Measurements from ENCODE around the gene GJE1.

The GJE1 gene

DNA sequence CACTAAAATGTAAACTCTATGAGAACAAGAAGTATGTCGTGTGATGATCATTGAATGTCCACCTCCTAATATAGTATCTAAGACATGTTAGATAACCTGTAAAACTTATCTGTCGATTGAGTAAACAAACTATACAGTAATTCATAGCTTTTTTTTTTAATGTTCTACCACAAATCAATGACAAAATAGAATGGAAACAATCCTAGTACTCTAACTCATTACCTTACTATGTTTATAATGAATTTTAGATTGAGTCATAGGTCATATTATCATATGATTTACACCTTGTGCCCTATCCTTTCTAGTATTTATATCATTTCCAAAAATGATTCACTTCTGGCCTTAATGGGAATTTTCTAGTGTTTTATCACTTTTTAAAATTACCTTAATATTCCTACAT, 20.5 kb downstream of the GJE1 start:
- H3K36me3 ChIP-seq (ENCODE audit: control insufficient read depth, low read length) = peaks cover 15% of the 10 kb centered on the region
- peaks cover 28% of the 10 kb centered on the region for H3K4me1 ChIP-seq (ENCODE audit: control insufficient read depth, low read length)
- no peaks in the 10 kb centered on the region for H3K9me3 ChIP-seq (ENCODE audit: control insufficient read depth, insufficient read depth, low read length)
- no peak for TF ChIP-seq EZH2phosphoT487 (IDR thresholded peaks at IDR 0.05; ENCODE audit: borderline replicate concordance, low read length)
- TF ChIP-seq, protein P1, sequence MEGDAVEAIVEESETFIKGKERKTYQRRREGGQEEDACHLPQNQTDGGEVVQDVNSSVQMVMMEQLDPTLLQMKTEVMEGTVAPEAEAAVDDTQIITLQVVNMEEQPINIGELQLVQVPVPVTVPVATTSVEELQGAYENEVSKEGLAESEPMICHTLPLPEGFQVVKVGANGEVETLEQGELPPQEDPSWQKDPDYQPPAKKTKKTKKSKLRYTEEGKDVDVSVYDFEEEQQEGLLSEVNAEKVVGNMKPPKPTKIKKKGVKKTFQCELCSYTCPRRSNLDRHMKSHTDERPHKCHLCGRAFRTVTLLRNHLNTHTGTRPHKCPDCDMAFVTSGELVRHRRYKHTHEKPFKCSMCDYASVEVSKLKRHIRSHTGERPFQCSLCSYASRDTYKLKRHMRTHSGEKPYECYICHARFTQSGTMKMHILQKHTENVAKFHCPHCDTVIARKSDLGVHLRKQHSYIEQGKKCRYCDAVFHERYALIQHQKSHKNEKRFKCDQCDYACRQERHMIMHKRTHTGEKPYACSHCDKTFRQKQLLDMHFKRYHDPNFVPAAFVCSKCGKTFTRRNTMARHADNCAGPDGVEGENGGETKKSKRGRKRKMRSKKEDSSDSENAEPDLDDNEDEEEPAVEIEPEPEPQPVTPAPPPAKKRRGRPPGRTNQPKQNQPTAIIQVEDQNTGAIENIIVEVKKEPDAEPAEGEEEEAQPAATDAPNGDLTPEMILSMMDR (IDR thresholded peaks at IDR 0.05; ENCODE audit: low read depth, low read length, poor library complexity, severe bottlenecking) = no peak
- peaks cover 98% of the 10 kb centered on the region for H3K79me2 ChIP-seq (ENCODE audit: control insufficient read depth, low read length)
- peaks cover 6% of the 10 kb centered on the region; the same call in 1 of the 2 replicates for H4K20me1 ChIP-seq (ENCODE audit: control insufficient read depth, insufficient read depth, low read depth, low read length)
- no peaks in the 10 kb centered on the region; the same call in 1 of the 2 replicates for H3F3A ChIP-seq (ENCODE audit: control insufficient read depth, insufficient read depth)
- no peak overlapping the region for H3K4me3 ChIP-seq (ENCODE audit: low read length)
- no peak overlapping the region for H3K27ac ChIP-seq (ENCODE audit: low read depth, low read length)
- no peaks in the 10 kb centered on the region for H3K27me3 ChIP-seq (ENCODE audit: control insufficient read depth, low read length)
- H3K4me2 ChIP-seq (ENCODE audit: low read length) = no peak overlapping the region
- H3K9me2 ChIP-seq (replicated peaks; ENCODE audit: control insufficient read depth, low read length) = no peaks in the 10 kb centered on the region

DNA sequence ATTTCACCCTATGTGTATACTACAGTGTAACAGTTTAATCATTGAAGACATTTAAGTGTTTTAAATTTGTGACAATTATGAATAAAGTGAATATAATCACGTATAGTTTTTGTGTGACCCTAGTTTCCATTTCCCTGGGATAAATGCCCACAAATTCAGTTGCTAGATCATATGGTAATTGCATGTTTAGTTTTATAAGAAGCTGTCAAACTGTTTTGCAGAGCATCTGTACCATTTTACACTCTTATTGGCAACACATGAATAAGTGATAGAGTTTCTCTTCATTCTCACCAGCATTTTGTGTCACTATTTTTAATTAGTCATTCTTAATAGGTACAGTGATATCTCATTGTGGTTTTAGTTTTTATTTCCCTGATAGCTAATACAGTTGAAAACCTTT, 21.6 kb downstream of the GJE1 start:
- Histone ChIP-seq H3K4me3 (ENCODE audit: low read length) (no peak overlapping the region), H3K4me2 (ENCODE audit: low read length) (no peak overlapping the region), H3K27me3 (ENCODE audit: control insufficient read depth, low read length) (no peaks in the 10 kb centered on the region), H3K9me2 (replicated peaks; ENCODE audit: control insufficient read depth, low read length) (no peaks in the 10 kb centered on the region), H3K79me2 (ENCODE audit: control insufficient read depth, low read length) (peaks cover 96% of the 10 kb centered on the region), H4K20me1 (ENCODE audit: control insufficient read depth, insufficient read depth, low read depth, low read length) (peaks cover 3% of the 10 kb centered on the region; the same call in 1 of the 2 replicates), H3K4me1 (ENCODE audit: control insufficient read depth, low read length) (peaks cover 22% of the 10 kb centered on the region), H3F3A (ENCODE audit: control insufficient read depth, insufficient read depth) (no peaks in the 10 kb centered on the region; the same call in 1 of the 2 replicates), H3K36me3 (ENCODE audit: control insufficient read depth, low read length) (peaks cover 5% of the 10 kb centered on the region; the same call in 1 of the 2 replicates), H3K9me3 (ENCODE audit: control insufficient read depth, insufficient read depth, low read length) (no peaks in the 10 kb centered on the region), H3K27ac (ENCODE audit: low read depth, low read length) (no peak overlapping the region)
- TF ChIP-seq EZH2phosphoT487 (IDR thresholded peaks at IDR 0.05; ENCODE audit: borderline replicate concordance, low read length) = no peak
- TF ChIP-seq, protein P1 (IDR thresholded peaks at IDR 0.05; ENCODE audit: low read depth, low read length, poor library complexity, severe bottlenecking) = no peak

DNA sequence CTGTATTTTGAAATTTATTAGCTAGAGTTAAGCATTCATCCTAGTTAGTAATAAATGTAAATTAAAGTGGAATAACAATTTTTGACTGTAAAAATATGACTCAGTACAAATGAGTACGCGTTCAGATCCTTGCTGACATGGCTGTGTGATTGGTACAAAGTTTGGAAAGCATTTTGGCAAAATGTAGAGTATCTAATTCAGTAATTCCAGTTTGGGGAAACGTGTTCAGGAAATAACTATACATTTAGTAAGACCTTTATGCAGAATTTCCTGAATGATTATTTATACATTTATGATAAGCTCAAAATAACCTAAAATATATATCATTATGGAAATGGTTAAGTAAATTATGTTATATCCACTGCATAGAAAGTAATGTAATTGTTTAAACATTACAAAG, 22.4 kb downstream of the GJE1 start:
- Histone ChIP-seq H3K9me2 (replicated peaks; ENCODE audit: control insufficient read depth, low read length) (no peaks in the 10 kb centered on the region), H3K27me3 (ENCODE audit: control insufficient read depth, low read length) (no peaks in the 10 kb centered on the region), H3F3A (ENCODE audit: control insufficient read depth, insufficient read depth) (no peaks in the 10 kb centered on the region; the same call in 1 of the 2 replicates), H3K4me1 (ENCODE audit: control insufficient read depth, low read length) (peaks cover 22% of the 10 kb centered on the region), H3K27ac (ENCODE audit: low read depth, low read length) (no peak overlapping the region), H4K20me1 (ENCODE audit: control insufficient read depth, insufficient read depth, low read depth, low read length) (peaks cover 3% of the 10 kb centered on the region; the same call in 1 of the 2 replicates), H3K4me3 (ENCODE audit: low read length) (no peak overlapping the region), H3K4me2 (ENCODE audit: low read length) (no peak overlapping the region), H3K79me2 (ENCODE audit: control insufficient read depth, low read length) (peaks cover 95% of the 10 kb centered on the region), H3K36me3 (ENCODE audit: control insufficient read depth, low read length) (peaks cover 1% of the 10 kb centered on the region; the same call in 1 of the 2 replicates), H3K9me3 (ENCODE audit: control insufficient read depth, insufficient read depth, low read length) (no peaks in the 10 kb centered on the region)
- no peak for TF ChIP-seq EZH2phosphoT487 (IDR thresholded peaks at IDR 0.05; ENCODE audit: borderline replicate concordance, low read length)
- TF ChIP-seq, protein P1 (IDR thresholded peaks at IDR 0.05; ENCODE audit: low read depth, low read length, poor library complexity, severe bottlenecking) = no peak

Data from DOHH2 (cell line).